ENCODE data around the gene ST7. TPM values are rescaled to one million over a fixed set of nuclear protein-coding genes. Genes with fewer than 3 reads are reported as not detected.
A peak's percentile ranks its signal among the peaks of the same experiment; 100 is the strongest.

ST7 gene
- total RNA-seq, 4 donors from 2014 or later: 13.5 to 24.9 (median 18.6) TPM

GRCh38 chr7:116950889-116951351 is 2.4 kb upstream of the ST7 start:
- no peak for DNase-seq (ENCODE audit: low spot score in 2 of 2)
- no peak overlapping the region for H3K4me3 ChIP-seq
- no peaks in the 10 kb centered on the region for H3K9me3 ChIP-seq
- no peak overlapping the region for H3K27ac ChIP-seq
- WGBS, 2 donors: 93 to 96% methylated on average over 5 of the region's 5 CpGs
- no peaks in the 10 kb centered on the region for H3K36me3 ChIP-seq
- no peaks in the 10 kb centered on the region for H3K27me3 ChIP-seq
- H3K4me1 ChIP-seq: peaks cover 3 to 28% (median 11%) of the 10 kb centered on the region in 4 donors
- no peak for TF ChIP-seq EP300 (IDR thresholded peaks at IDR 0.05)
- TF ChIP-seq POLR2A (IDR thresholded peaks at IDR 0.05): no peak
- TF ChIP-seq CTCF (IDR thresholded peaks at IDR 0.05): no peak

DNA sequence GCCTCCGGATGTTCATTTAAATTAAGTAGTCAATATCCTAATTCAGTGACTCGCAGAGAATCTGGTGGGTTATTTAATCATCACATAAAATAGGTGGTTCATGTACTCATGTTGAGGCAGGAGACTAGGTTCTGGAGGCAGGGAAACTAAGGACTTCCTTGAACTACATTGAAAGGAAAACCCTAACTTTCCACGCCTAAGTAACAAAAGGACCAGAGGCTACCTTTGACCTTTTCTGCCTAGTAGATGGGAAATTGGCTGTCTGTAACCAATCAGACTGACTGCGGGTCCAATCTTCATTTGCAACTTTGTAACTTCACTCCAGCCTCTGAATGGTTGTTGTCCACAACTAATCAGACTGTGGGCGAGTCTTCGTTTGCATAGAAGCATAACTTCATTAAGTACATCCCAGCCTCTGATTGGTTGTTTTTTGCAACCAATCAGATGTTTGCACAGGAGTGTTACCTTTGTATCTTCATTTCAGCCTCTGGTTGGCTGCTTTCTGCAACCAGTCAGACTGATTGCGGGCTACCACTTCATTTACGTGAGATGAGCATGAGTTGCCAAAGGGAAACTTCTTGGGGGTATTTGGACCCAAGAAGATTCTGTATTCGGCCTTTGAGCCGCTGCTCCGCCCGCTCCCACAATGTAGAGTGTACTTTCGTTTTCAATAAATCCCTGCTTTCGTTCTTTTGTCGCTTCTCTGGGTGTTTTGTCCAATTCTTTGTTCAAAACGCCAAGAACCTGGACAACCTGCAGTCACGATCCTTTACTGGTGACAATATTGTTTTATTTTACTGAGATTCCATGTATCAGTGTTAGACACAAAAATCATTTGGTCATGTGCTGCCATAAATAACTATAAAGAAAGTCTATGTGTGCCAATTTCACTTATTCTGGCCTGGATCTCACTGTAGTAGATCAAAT is 1.7 kb upstream of the ST7 start:
- H3K4me1 ChIP-seq: peaks cover 3 to 35% (median 13%) of the 10 kb centered on the region in 4 donors
- 97% methylated on average over 17 of the region's 17 CpGs for WGBS, 2 donors
- H3K9me3 ChIP-seq: no peaks in the 10 kb centered on the region
- DNase-seq (ENCODE audit: low spot score in 2 of 2): no peak
- H3K27me3 ChIP-seq: no peaks in the 10 kb centered on the region
- TF ChIP-seq POLR2A (IDR thresholded peaks at IDR 0.05) (no peak), EP300 (IDR thresholded peaks at IDR 0.05) (no peak), CTCF (IDR thresholded peaks at IDR 0.05) (no peak)
- no peak overlapping the region for H3K4me3 ChIP-seq
- H3K27ac ChIP-seq: no peak overlapping the region
- H3K36me3 ChIP-seq: no peaks in the 10 kb centered on the region

GRCh38 chr7:116952635-116953371 is 498 bp upstream of the ST7 start:
- Histone ChIP-seq H3K4me1 (peaks cover 3 to 40% (median 13%) of the 10 kb centered on the region in 4 donors), H3K4me3 (peak overlapping the region; percentile 56 to 99 (median 88)), H3K36me3 (no peaks in the 10 kb centered on the region), H3K27ac (peak overlapping the region; percentile 96 to 100 (median 98)), H3K27me3 (no peaks in the 10 kb centered on the region), H3K9me3 (no peaks in the 10 kb centered on the region)
- 4 to 6% methylated on average over 25 of the region's 25 CpGs for WGBS, 2 donors
- peak; percentile 32 to 56 for DNase-seq (ENCODE audit: low spot score in 2 of 2)
- TF ChIP-seq CTCF (IDR thresholded peaks at IDR 0.05): no peak
- TF ChIP-seq POLR2A (IDR thresholded peaks at IDR 0.05): no peak
- TF ChIP-seq EP300 (IDR thresholded peaks at IDR 0.05): peak in 1 of 2 donors; percentile 11

- TF ChIP-seq CTCF (IDR thresholded peaks at IDR 0.05) (no peak), EP300 (IDR thresholded peaks at IDR 0.05) (peak in 1 of 2 donors; percentile 39), POLR2A (IDR thresholded peaks at IDR 0.05) (peak; percentile 9 to 67)
- Histone ChIP-seq H3K27ac (peak overlapping the region; percentile 98 to 100 (median 99)), H3K36me3 (no peaks in the 10 kb centered on the region), H3K27me3 (no peaks in the 10 kb centered on the region), H3K4me1 (peaks cover 3 to 40% (median 13%) of the 10 kb centered on the region in 4 donors), H3K9me3 (no peaks in the 10 kb centered on the region), H3K4me3 (peak overlapping the region; percentile 64 to 99 (median 88))
- WGBS, 2 donors: 1% methylated on average over 18 to 40 of the region's 63 CpGs
- peak in 1 of 2 donors; percentile 47 for DNase-seq (ENCODE audit: low spot score in 2 of 2)
Observed at GRCh38 chr7:116953906-116954838, 871 bp downstream of the ST7 start.

Measured in tibial nerve (tissue), 4 donors.